ENCODE measurements around the gene SIM1.
"Not testable (repeated sequence)": the region's sequence is repeated elsewhere in the genome, so short reads cannot be mapped to it uniquely, and the experiment has no call there.

The SIM1 gene

DNA sequence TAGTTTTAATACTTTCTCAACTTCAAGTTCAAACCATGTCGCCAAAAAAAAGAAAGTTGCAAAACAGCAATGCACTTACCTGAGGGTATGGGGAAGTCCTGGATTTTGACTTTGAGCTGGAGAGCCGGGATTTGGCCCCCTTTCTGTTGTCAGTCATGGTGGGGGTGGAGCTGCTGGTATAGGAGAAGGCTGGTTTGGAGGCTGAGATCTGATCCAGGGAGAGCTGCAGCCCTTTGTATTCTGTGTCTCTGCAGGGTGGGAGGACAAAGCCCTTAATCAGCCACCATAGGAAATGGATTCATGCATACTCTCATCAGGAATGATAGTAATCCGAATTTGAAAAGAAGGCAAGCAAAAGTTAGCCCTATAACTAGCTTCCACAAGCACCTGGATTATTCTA lies 44.0 kb downstream of the SIM1 start:
- DNase-seq = no peak

DNA sequence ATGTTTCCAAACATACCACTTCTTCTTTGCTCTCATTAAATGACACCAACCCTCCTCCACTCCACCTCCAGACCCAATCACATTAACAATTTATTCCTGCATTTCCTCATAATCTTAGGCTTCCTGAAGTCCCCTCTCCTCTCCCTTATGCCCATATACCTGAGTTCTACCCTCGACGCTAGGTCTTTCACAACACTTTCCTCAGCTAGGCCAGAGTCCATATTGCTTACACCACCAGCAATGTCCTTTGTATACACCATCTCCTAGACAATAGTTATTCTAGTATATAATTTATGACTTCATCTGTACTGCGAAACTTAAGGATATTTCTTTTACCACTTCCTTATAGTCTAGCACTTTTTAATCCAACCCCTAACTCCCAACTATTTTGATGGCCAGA lies 47.7 kb downstream of the SIM1 start:
- no peak for DNase-seq

DNA sequence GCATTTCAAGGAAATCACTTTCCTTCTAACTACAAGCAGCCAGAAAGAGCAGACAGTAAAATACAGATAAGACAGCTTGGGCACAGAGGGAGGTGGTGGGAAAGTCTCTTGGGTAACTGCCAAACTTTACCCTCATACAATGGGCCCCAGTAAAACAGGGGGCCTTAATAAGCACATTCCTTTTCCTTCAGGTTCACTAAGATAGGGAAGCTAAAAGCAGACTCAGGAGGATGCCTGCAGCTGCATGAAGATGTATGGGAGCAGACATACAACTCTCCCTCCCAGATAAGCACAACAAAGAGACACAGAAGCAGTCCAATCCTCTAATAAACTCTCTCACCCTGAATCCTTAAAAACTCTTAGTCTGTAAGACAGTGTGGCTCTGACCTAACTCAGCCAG lies 49.0 kb downstream of the SIM1 start:
- no peak for DNase-seq

DNA sequence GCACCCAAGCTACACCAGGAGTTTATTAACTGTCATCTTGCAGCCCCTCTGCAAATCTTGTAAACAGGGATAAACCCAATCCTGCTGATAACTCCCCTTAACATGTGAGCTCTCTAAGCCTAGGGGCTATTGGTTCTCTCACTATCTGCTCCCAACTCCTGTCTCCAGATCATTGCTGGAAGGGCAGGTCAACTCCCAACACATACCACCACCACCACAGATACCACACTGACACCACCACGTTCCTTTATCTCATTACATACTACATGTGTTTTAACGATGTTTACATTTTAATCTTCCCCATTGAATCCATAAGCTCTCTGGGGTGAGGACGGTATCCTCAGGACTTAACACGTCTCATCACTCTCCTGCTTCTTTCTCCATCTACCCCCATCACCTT lies 51.8 kb downstream of the SIM1 start:
- no peak for DNase-seq

DNA sequence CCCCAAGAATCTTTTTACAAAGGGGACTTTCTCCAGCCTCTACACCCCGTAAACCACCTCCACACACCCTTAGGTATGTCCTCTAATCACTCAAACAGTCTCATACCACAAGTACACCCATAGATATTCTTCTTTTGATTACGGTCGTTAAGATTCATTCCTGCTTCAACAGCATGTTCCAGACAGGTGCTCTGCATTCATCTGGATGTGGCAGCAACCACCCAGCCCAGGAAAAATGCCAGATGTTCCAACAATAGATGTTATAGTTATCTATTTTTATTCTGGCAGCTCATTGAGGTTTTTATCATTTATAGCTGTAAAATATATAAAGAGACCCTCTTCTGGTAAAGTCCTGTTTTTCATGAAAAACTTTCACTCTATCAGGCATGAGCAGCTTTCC lies 60.7 kb downstream of the SIM1 start:
- no peak for DNase-seq

DNA sequence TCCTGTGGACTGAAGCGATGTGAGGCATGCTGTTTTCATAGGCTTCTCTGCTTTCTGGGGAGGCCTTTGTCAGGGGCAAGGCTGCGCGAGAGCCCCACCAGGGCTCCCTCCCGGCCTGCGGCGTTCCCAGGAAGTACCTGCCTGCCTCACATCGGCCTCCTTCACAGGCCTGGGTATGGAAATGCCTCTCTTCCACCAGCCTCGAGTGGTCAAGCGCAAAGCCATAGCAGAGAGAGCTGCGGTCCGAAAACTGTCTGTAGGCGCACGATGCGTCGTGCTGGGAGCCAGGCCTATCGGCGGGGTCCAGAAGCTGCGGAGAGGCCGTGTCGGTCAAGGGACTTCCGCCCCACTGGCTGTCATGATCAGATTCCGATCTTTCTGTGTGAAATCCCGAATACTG lies 71.2 kb downstream of the SIM1 start:
- DNase-seq = no peak

DNA sequence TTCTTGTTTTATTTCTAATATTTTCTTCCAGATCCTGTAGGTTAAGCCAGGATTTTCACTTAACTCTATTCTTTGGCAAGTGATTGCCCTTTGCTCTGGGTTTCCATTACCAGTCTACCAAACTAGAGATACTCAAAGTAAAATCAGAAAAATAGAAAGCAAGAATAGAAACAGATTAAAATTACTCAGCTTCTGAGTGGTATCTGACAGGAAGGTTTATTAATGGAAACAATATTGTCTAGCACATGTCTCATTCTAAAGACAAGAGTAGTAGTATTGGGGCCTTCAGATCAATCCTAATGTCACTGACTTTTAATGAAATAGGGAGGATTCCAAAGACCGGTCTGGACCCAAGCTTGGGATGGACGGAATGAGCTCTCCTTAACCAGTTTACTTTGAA lies 72.3 kb downstream of the SIM1 start:
- DNase-seq = no peak

DNA sequence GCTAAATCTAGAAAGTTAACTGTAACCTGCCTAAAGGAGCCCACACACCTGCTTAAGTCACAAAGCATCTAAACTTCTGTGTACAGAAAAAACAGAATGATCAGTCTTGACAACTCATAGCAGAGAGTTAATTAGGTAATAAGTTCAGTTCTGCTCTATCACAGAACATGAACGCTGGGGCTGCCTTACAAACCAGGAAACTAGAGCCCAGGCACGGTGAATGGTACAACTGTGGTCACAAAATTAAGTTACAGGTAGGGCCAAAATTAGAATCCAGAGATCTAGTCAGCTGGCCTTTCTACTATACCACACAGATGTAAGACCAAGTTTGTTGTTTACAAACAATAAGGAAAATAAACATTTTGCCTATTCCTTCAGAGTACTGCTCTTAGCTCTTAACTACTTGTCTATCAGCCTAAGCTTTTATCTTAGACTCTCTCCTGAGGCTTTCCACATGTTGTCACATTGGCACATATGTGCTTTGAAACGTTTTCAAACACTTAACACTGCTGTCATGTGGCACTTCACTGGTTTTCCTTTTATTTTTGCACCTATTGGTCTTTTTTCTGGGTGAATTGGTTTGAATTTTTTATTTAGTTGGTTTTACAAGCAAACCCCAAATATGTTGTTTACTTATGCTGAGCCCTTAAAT lies 75.7 kb downstream of the SIM1 start:
- DNase-seq = no peak

DNA sequence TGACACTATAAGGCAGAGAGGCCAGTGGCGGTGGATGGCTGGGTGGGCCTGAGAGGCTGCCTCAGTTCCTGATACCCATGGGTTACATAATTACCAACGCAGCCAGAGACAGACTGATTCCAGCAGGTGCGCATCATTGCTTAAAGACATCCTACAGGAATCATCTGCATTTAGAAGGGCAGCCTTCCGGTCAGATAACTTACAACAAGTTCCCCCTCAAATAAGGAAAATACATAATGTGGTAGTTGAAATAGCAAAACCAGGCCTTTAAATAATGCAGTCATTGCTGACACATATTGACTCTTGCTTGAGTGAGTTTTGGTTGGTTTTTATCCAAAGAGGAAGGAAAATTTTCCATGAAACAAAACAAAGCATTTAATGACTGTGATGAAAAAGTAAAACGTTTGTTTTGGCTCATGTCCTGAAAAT lies 81.9 kb downstream of the SIM1 start:
- DNase-seq = no peak

DNA sequence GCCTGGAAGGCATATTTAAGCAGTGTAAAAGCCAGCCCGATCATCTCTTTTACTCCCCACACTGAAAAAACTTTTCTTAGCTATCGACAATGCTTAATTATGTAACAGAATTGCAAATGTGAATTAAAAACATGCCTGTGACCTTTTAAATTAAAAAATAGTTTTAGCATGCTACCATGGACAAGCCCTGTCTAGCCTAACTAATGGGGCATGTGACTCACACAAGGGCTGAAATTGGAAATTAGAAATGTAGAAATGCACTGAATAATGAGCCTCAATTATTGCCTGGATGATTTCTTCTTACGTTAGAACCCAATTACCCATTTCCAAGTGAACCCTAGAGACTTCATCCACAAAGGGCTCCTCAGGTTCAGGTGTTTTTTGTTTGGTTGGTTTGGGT lies 82.7 kb downstream of the SIM1 start:
- DNase-seq = no peak

DNA sequence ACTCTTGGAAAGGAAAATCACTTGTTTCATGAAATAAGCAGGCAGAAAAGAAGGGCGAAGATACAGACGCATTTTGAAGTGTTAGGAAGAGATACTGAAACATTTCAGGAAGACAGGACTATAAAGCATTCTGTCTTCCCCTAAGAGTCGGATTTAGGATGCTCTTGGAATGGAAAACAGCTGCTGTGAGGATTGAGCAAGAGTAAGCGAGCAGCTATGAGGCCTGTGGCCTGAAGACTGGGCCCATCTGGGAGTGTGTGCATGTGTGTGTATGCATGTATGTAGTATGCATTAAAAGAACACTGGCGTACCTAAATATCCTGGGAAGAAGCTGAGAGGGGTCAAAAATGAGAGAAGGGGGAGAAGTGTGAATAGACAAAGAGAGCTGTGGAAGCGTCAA lies 83.6 kb downstream of the SIM1 start:
- no peak for DNase-seq

DNA sequence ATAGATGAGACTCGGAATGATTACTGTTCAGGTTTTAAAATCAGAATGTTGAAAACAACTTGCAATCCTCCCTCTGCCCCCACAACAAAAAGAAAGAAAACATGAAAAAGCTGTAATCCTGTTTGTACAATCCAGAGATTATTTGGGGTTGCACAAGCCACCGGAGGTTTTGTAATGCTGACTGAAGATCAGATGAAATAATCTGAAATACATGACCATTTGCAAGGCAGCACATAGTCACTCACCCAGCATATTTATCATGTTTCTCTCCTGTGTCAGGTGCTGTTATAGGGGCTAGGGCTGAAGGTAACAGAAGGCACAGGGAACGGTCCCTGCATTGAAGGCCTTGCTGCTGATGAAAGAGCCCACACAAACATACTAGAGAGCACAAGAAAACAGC lies 85.3 kb downstream of the SIM1 start:
- DNase-seq = no peak

DNA sequence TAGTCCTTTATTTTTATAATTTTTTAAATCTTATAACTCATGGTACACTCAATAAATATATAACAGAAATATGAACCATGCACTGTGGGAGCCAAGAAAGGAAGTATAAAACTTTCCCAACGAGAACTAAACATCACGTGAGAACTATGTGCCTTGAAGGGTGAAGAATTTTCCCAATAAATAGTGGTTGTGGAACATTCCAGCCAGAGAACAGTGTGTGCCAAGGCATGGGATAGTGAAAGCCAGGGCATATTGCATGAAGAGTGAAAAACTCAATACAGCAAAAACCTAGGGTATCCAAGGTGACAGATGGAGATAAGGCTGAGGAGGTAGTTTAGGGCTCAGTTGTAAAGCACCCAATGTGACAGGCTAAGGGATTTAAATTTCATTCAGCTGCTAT lies 86.1 kb downstream of the SIM1 start:
- DNase-seq = no peak

DNA sequence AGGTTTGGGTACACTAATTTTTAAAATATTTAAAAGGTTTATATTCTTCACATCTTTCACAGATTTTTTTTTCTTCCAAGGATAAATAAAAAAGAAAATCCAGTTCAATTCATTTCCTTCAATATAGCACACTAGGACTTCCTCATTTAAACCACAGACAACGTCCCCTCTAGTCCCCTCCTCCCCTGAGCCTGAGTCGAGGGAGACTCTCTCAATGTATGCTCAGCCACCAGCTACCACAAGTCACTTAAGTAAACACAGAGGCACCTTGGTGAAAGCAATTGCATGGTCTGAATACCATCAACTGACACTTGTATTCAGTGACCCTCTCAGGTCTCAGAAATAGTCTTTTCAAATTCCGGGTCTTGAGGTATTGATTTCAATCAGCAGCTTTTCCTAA lies 88.6 kb downstream of the SIM1 start:
- peak; percentile 36 for DNase-seq

DNA sequence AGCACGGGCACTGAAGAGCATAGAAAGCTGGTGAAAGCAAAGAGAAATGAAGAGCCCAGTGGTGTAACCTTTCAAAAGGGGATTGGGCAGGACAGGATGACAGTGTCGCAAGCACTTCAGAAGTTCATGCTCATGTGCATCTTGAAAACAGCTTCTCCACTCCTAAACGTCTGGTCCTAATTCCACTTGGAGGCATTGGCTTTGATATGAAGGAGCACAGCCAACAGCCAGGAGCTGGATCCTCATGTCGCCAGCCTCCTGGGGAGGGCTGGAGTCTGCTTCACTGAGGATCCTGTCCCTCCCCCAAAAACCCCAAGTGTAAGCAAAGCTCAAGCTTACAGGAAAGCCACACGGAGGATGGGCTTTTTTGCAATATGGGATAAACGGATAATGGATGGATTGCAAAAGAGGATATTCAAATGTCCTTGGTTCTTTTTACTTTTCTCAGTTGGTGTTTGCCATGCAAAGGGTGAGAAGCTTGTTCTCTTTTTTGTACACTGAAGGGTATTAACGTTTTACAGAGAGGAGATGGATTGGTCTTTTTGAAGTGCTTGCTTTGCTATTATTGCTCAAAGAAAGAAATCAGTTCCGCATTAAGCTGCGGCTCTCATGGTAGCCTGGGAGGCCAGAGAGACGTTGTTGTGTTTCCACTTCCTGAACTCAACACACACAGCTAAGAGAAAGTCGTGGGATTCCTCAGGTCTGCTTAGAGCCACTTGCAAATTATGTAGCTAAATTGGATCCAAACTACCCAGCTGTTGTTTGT lies 92.2 kb downstream of the SIM1 start:
- DNase-seq = peak; percentile 68

DNA sequence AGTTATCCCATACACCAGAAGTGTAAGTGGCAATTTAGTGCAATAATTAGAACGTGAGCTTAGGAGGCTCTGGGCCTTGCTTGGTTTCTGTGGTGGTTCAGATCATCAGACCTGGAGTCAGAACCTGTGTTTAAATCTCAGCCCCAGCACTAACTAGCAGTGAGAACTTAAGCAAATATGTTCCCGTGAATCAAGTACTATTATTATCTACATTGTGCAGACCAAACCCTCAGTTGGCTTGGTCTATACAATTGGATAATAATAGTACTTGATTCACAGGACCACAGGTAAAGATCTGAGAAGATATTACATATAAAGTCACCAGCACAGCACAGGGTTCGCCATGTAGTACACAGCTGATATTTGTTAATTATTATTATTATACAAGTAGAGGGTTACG lies 93.1 kb downstream of the SIM1 start:
- DNase-seq = no peak

DNA sequence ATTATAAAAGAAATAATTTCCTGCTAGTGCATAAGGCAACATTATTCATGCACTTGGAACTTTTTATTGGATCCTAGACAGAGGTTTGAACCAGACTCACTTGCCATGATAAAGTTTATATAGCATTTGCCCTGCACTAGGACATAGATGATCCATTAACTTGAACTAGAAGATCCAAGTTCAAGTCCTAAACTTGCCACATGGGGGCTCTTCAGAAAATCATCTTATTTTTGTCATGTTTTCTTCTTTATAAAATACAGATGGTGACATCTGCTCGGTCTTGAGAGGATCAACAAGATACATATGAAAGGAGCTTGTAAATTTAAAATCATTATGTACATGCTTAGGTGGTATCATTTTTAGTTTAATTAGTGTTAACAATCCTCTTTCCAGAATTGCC lies 94.5 kb downstream of the SIM1 start:
- no peak for DNase-seq

DNA sequence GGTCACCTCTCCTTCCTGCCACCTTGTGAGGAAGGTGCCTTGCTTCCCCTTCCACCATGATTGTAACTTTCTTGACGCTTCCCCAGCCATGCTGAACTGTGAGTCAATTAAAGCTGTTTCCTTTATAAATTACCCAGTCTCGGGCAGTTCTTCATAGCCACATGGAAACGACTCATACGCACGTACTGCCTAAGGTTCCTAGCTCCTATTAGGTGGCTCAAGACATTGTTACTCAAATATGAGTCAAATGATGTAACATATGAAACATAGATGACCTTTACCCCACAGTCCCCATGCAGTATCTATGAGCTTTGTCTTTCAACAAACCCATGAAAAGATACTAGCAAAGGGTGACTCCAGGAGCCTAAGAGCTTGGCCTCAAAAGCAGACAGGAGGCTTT lies 98.3 kb downstream of the SIM1 start:
- no peak for DNase-seq

DNA sequence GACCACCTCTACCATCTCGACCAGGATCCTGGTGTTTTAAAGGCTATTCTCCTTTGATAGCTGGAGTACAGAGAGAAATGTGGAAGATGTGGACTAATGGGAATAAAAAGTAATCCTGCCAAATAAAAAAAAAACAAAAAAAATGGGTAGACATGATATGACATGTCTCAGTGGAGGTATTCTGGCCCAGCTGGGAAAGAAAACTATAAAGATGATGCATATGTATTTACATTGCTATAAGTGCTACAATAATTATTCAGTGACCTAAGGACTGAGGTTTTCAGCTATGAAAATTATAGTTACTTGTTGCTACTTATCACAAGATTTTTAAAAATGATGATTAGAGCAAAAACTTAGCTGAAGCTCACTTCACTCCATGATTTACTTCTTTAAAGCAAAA lies 101.1 kb downstream of the SIM1 start:
- DNase-seq = no peak

DNA sequence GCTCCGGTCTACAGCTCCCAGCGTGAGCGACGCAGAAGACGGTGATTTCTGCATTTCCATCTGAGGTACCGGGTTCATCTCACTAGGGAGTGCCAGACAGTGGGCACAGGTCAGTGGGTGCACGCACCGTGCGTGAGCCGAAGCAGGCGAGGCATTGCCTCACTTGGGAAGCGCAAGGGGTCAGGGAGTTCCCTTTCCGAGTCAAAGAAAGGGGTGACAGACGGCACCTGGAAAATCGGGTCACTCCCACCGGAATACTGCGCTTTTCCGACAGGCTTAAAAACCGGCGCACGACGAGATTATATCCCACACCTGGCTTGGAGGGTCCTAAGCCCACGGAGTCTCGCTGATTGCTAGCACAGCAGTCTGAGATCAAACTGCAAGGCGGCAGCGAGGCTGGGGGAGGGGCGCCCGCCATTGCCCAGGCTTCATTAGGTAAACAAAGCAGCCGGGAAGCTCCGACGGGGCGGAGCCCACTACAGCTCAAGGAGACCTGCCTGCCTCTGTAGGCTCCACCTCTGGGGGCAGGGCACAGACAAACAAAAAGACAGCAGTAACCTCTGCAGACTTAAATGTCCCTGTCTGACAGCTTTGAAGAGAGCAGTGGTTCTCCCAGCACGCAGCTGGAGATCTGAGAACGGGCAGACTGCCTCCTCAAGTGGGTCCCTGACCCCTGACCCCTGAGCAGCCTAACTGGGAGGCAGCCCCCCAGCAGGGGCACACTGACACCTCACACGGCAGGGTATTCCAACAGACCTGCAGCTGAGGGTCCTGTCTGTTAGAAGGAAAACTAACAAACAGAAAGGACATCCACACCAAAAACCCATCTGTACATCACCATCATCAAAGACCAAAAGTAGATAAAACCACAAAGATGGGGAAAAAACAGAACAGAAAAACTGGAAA lies 109.7 kb downstream of the SIM1 start:
- DNase-seq = not testable (repeated sequence)

DNA sequence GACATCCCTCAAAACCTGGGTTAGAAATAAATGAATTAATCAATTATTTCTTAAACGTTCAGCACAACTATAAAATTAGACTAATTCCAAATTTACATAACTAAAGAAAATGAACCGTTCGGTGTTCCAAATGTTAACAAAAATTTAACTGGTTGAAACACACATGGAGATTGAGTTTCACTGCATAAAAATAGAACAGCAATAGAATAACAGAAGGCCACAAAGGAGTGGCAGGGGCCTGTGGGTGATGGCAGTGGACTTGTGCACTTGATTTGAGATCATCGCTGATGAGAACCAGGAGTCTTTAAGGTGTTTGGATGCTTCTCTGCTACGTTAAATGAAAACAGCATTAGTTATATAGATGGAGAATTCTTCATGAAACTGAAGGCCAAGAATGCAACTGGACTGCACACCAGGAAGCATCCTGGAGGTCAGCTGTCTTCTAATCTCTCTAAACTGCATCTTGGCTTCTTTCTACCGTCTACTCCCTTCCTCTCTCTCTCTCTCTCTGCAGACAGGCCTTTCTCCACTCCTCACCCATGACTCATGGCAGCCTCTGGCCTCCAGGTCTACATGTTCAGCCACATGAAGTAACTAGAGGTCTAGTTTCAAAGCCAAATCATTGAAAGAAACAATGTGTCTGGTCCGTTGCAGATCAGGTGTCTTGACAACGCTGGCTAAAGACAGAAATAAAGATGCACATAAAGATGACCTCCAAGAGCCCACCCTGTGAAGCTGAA lies 111.3 kb downstream of the SIM1 start:
- no peak for DNase-seq

DNA sequence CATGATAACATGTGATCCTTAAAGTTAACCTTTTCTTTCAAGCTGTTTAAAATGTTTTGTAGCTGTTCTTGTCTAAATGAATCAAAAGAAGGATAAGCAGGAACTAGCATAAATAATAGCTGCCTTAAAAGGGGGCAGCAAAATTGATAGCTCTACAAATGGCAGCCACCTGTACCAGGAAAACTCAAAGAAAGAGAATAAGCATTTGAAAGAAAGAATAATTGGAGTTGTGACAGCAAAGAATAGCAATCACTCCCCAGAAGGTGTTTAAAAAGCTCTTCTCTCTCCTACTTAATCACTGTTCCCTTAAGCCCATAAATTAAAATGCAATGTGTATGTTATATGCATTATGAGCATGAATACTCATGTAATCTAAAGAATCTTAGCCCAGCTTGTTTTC lies 114.6 kb downstream of the SIM1 start:
- DNase-seq = no peak

DNA sequence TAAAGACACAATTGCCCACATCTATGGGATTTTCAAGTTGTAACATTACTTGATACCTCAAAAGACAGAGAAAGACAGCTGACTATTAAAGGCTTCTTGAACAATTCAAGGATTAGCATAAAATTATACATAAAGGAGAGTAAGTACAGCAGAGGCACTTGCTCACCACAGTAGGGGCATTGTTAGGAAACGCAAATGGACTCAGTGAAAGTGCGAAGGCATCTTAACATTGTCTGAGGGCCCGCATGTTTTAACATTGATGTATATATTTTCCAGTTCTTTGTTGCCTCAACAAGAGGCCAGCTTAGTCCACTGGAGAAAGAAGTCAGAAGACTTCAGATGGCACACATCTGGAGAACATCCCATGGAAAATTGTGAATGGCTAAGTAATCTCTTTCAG lies 115.4 kb downstream of the SIM1 start:
- DNase-seq = no peak

Measured in NCI-H774 (cell line).